Hepatocyte (in vitro differentiated cells): ENCODE measurements around the gene PTPRN2. TPM values are rescaled to one million over a fixed set of nuclear protein-coding genes. Genes with fewer than 3 reads are reported as not detected.
"Not testable (repeated sequence)": the region's sequence is repeated elsewhere in the genome, so short reads cannot be mapped to it uniquely, and the experiment has no call there.

Source experiments
- DNase-seq: peaks from one replicate; pipeline ENCODE4 v3.0.0-alpha.2; 2016; ENCODE audit warnings: low spot score
- H2AFZ ChIP-seq: fragments of 200-600 bp; sonication (generic); 2 replicates; pipeline ENCODE4 v1.6.0; 2016; ENCODE audit warnings: antibody characterized with exemption, mild to moderate bottlenecking
- H3K27ac ChIP-seq: fragments of 200-600 bp; sonication (generic); 2 replicates; pipeline ENCODE4 v1.5.1; 2016; ENCODE audit warnings: mild to moderate bottlenecking
- H3K27me3 ChIP-seq: fragments of 200-600 bp; sonication (generic); 2 replicates; pipeline ENCODE4 v1.6.1; 2016
- H3K36me3 ChIP-seq: fragments of 200-600 bp; sonication (generic); replicated peaks from 2 replicates; pipeline ENCODE4 v1.5.1; 2016; ENCODE audit warnings: low read depth; ENCODE audit not compliant: insufficient read depth
- H3K4me1 ChIP-seq: fragments of 200-600 bp; sonication (generic); 2 replicates; pipeline ENCODE4 v1.5.1; 2016; ENCODE audit warnings: mild to moderate bottlenecking, moderate library complexity; ENCODE audit not compliant: insufficient read depth
- H3K4me2 ChIP-seq: fragments of 200-600 bp; sonication (generic); 2 replicates; pipeline ENCODE4 v1.6.0; 2016
- H3K4me3 ChIP-seq: fragments of 200-600 bp; sonication (generic); 2 replicates; pipeline ENCODE4 v1.5.1; 2016; ENCODE audit warnings: mild to moderate bottlenecking
- H3K79me2 ChIP-seq: fragments of 200-600 bp; sonication (generic); 2 replicates; pipeline ENCODE4 v1.6.0; 2017; ENCODE audit warnings: mild to moderate bottlenecking
- H3K9me2 ChIP-seq: fragments of 200-600 bp; sonication (generic); replicated peaks from 2 replicates; pipeline ENCODE4 v1.6.0; 2017; ENCODE audit warnings: mild to moderate bottlenecking; ENCODE audit not compliant: insufficient read depth
- H3K9me3 ChIP-seq: fragments of 200-600 bp; sonication (generic); 2 replicates; pipeline ENCODE4 v1.5.1; 2016; ENCODE audit warnings: low read depth, mild to moderate bottlenecking
- H4K20me1 ChIP-seq: fragments of 200-600 bp; sonication (generic); 2 replicates; pipeline ENCODE4 v1.6.0; 2016; ENCODE audit warnings: mild to moderate bottlenecking; ENCODE audit not compliant: insufficient read depth, poor library complexity, severe bottlenecking
- CTCF ChIP-seq: fragments of 200-600 bp; sonication (generic); IDR thresholded peaks from 2 replicates; pipeline ENCODE4 v1.5.1; 2016; ENCODE audit warnings: antibody characterized with exemption, mild to moderate bottlenecking; ENCODE audit not compliant: poor library complexity
- EZH2 ChIP-seq: fragments of 200-600 bp; sonication (generic); IDR thresholded peaks from 2 replicates; pipeline ENCODE4 v1.6.1; 2016; ENCODE audit warnings: antibody characterized with exemption, mild to moderate bottlenecking, borderline replicate concordance
- EZH2phosphoT487 ChIP-seq: fragments of 200-600 bp; sonication (generic); IDR thresholded peaks from one replicate; pipeline ENCODE4 v1.6.1; 2018; ENCODE audit warnings: antibody characterized with exemption, mild to moderate bottlenecking, low read depth, moderate library complexity; ENCODE audit not compliant: unreplicated experiment, severe bottlenecking
- WGBS: methylation state at CpG from one replicate; pipeline ENCODE4 v1.1.6; 2016; ENCODE audit warnings: low lambda C conversion rate; ENCODE audit errors: missing lambda C conversion rate; 5-methylcytosine and 5-hydroxymethylcytosine counted together
- polyA plus RNA-seq: library from polyadenylated mRNA; unstranded; fragments of >200 nt; fragmentation: Nextera tagmentation; extraction: Ambion mirVana; gene quantifications from 2 replicates; pipeline ENCODE4 v1.2.1, GENCODE V29; 2016
- total RNA-seq: library from RNA; depleted of rRNA; stranded (reverse); fragments of >200 nt; gene quantifications from 2 replicates; pipeline ENCODE4 v1.2.3, GENCODE V29; 2014

PTPRN2 gene
- total and polyA plus RNA-seq, 2 experiments from 2014 or later: 2.1 to 3.3 TPM

- DNase-seq: no peak
- Histone ChIP-seq H2AFZ (no peak overlapping the region), H3K79me2 (no peaks in the 10 kb centered on the region), H3K4me3 (no peak overlapping the region), H3K4me1 (no peaks in the 10 kb centered on the region), H3K4me2 (no peak overlapping the region), H3K9me2 (no peaks in the 10 kb centered on the region), H3K27me3 (no peaks in the 10 kb centered on the region), H4K20me1 (no peaks in the 10 kb centered on the region), H3K36me3 (no peaks in the 10 kb centered on the region), H3K9me3 (no peaks in the 10 kb centered on the region), H3K27ac (no peak overlapping the region)
- WGBS: 85% methylated on average over 27 of the region's 29 CpGs
- TF ChIP-seq CTCF (no peak), EZH2phosphoT487 (no peak), EZH2 (no peak)
Measured at GRCh38 chr7:158525648-158526484, 61.8 kb downstream of the PTPRN2 start.

GRCh38 chr7:158524749-158525635, 62.6 kb downstream of the PTPRN2 start:
- Histone ChIP-seq H2AFZ (no peak overlapping the region), H4K20me1 (no peaks in the 10 kb centered on the region), H3K4me3 (no peak overlapping the region), H3K9me2 (no peaks in the 10 kb centered on the region), H3K79me2 (no peaks in the 10 kb centered on the region), H3K27me3 (no peaks in the 10 kb centered on the region), H3K36me3 (no peaks in the 10 kb centered on the region), H3K9me3 (no peaks in the 10 kb centered on the region), H3K4me2 (no peak overlapping the region), H3K4me1 (no peaks in the 10 kb centered on the region), H3K27ac (no peak overlapping the region)
- 92% methylated on average over 24 of the region's 24 CpGs for WGBS
- no peak for TF ChIP-seq EZH2
- no peak for TF ChIP-seq CTCF
- no peak for TF ChIP-seq EZH2phosphoT487
- DNase-seq: no peak

- not testable (repeated sequence) for H3K9me3 ChIP-seq, H4K20me1 ChIP-seq, H3K4me1 ChIP-seq, DNase-seq, H3K4me2 ChIP-seq, H3K4me3 ChIP-seq, H3K27me3 ChIP-seq, H3K79me2 ChIP-seq, H3K9me2 ChIP-seq, H2AFZ ChIP-seq, H3K36me3 ChIP-seq, H3K27ac ChIP-seq
- 85% methylated on average over 8 of the region's 14 CpGs for whole genome bisulfite sequencing
Measured at GRCh38 chr7:158524286-158524685, 63.3 kb downstream of the PTPRN2 start.

GRCh38 chr7:158523877-158524276, 63.7 kb downstream of the PTPRN2 start:
- not testable (repeated sequence) for H3K9me3 ChIP-seq, H3K79me2 ChIP-seq, H3K27me3 ChIP-seq, H3K27ac ChIP-seq, H3K4me1 ChIP-seq, H4K20me1 ChIP-seq, H3K9me2 ChIP-seq, H2AFZ ChIP-seq, DNase-seq, H3K36me3 ChIP-seq, H3K4me2 ChIP-seq, H3K4me3 ChIP-seq
- no CpG with 5 or more reads among the region's 11 CpGs for WGBS

GRCh38 chr7:158523165-158523856, 64.3 kb downstream of the PTPRN2 start:
- 96% methylated on average over 19 of the region's 26 CpGs for WGBS
- not testable (repeated sequence) for H3K4me3 ChIP-seq, H3K4me2 ChIP-seq, H3K27ac ChIP-seq, H2AFZ ChIP-seq, H3K9me2 ChIP-seq, H3K27me3 ChIP-seq, H3K4me1 ChIP-seq, DNase-seq, H4K20me1 ChIP-seq, H3K79me2 ChIP-seq, H3K9me3 ChIP-seq, H3K36me3 ChIP-seq

GRCh38 chr7:158521795-158522194, 65.8 kb downstream of the PTPRN2 start:
- DNase-seq, H3K36me3 ChIP-seq: not testable (repeated sequence)
- WGBS: 73% methylated on average over 4 of the region's 18 CpGs

More at GRCh38 chr7:158521795-158522194, 65.8 kb downstream of the PTPRN2 start:
- not testable (repeated sequence) for H3K4me1 ChIP-seq, H3K27me3 ChIP-seq, H2AFZ ChIP-seq, H4K20me1 ChIP-seq, H3K79me2 ChIP-seq, H3K4me2 ChIP-seq, H3K9me2 ChIP-seq, H3K4me3 ChIP-seq, H3K9me3 ChIP-seq, H3K27ac ChIP-seq
